Kidney (tissue), 14 donors: Measurements from ENCODE around the gene KLK3. TPM values are rescaled to one million over a fixed set of nuclear protein-coding genes. Genes with fewer than 3 reads are reported as not detected.

Experiments used
- DNase-seq, 5 donors: peaks; one replicate each; pipeline ENCODE4 v3.0.0-alpha.2; 2013 to 2020
- FAIRE-seq: peaks from 2 replicates; lab custom pipeline; 2012; peaks lifted over from hg19 to GRCh38; lab: Jason Lieb, UNC
- H3K27ac ChIP-seq, 2 donors: one replicate each; pipeline ENCODE4 v1.7.0; 2013; ENCODE audit warnings: low read depth in 2 of 2, low read length in 2 of 2, inconsistent platforms in 1 of 2
- H3K27me3 ChIP-seq: one replicate; pipeline ENCODE4 v1.7.1; 2013; ENCODE audit warnings: low read length, inconsistent platforms; ENCODE audit not compliant: control insufficient read depth, insufficient read depth
- H3K36me3 ChIP-seq, 3 donors: one replicate each; pipeline versions ENCODE4 v1.7.0 to v1.7.1; 2013; ENCODE audit warnings: low read length in 3 of 3, control low read depth in 1 of 3, inconsistent platforms in 1 of 3; ENCODE audit not compliant: insufficient read depth in 3 of 3, control insufficient read depth in 2 of 3
- H3K4me1 ChIP-seq, 3 donors: one replicate each; pipeline versions ENCODE4 v1.7.0 to v1.7.1; 2013; ENCODE audit warnings: low read length in 3 of 3, inconsistent platforms in 1 of 3, low read depth in 1 of 3; ENCODE audit not compliant: control insufficient read depth in 2 of 3, insufficient read depth in 2 of 3
- H3K4me3 ChIP-seq, 3 donors: one replicate each; pipeline versions ENCODE4 v1.7.0 to v1.8.1; 2013; ENCODE audit warnings: low read length in 3 of 3, control low read depth in 1 of 3, inconsistent platforms in 1 of 3
- H3K9ac ChIP-seq, 3 donors: one replicate each; pipeline versions ENCODE4 v1.7.0 to v1.7.1; 2013; ENCODE audit warnings: low read length in 3 of 3, control low read depth in 1 of 3, inconsistent platforms in 1 of 3
- H3K9me3 ChIP-seq, 3 donors: one replicate each; pipeline versions ENCODE4 v1.7.0 to v1.7.1; 2013; ENCODE audit warnings: low read length in 3 of 3, control low read depth in 1 of 3, inconsistent platforms in 1 of 3; ENCODE audit not compliant: control insufficient read depth in 2 of 3, insufficient read depth in 1 of 3
- CTCF ChIP-seq: IDR thresholded peaks from 3 replicates; pipeline ENCODE4 v1.5.1; 2012; ENCODE audit warnings: mild to moderate bottlenecking, moderate library complexity, borderline replicate concordance; ENCODE audit not compliant: insufficient read depth; ENCODE audit errors: extremely low read depth
- intact Hi-C: fragments of 100-400 bp; cut with DNase I; formaldehyde crosslinking; loops from one replicate; pipeline ENCODE4 v1.11.1; 2022
- polyA plus RNA-seq: library from polyadenylated mRNA; stranded (reverse); fragments of 350-450 nt; fragmentation: Illumina TruSeq; extraction: RNeasy Lipid Tissue Mini Kit (QIAGEN cat#74804); gene quantifications from one replicate; pipeline ENCODE4 v1.2.3, GENCODE V29; 2014; ENCODE audit warnings: low read depth, low replicate concordance; ENCODE audit not compliant: insufficient read depth
- total RNA-seq: library from RNA; stranded (reverse); fragmentation: NEBNext Ultra II Directional; extraction: Animal tissue kit (Norgen Biotek cat#: 25700); gene quantifications from one replicate; pipeline ENCODE4 v1.2.1, GENCODE V29; 2021
- donor health status: control.
- donor health status: control.
- donor health status: control.
- donor health status: control.
- donor health status: control.
- donor health status: DM: yes; HTN: yes; CAD: no.
- donor health status: Normal renal cell carcinoma (clear cell type).

KLK3 gene
- total and polyA plus RNA-seq, 2 donors from 2014 or later = 1.6 TPM; not detected in 1

GRCh38 chr19:50875795-50876422, 21.2 kb downstream of the KLK3 start:
- DNase-seq = no peak
- no peaks in the 10 kb centered on the region for H3K4me1 ChIP-seq
- no peak for TF ChIP-seq CTCF
- no peak overlapping the region for H3K27ac ChIP-seq
- FAIRE-seq = no peak
- intact Hi-C loops = no loop called here
- no peaks in the 10 kb centered on the region for H3K27me3 ChIP-seq
- no peak overlapping the region for H3K9ac ChIP-seq
- H3K4me3 ChIP-seq = no peak overlapping the region
- H3K9me3 ChIP-seq = no peaks in the 10 kb centered on the region
- H3K36me3 ChIP-seq = no peaks in the 10 kb centered on the region

- FAIRE-seq = no peak
- no peak for DNase-seq
- Histone ChIP-seq H3K9ac (no peak overlapping the region), H3K9me3 (no peaks in the 10 kb centered on the region), H3K27me3 (no peaks in the 10 kb centered on the region), H3K36me3 (no peaks in the 10 kb centered on the region), H3K4me1 (no peaks in the 10 kb centered on the region), H3K27ac (no peak overlapping the region), H3K4me3 (no peak overlapping the region)
- intact Hi-C loops = no loop called here
- TF ChIP-seq CTCF = no peak
Observed at GRCh38 chr19:50876456-50876855, 21.7 kb downstream of the KLK3 start.

- FAIRE-seq = no peak
- H3K27me3 ChIP-seq = no peaks in the 10 kb centered on the region
- H3K4me1 ChIP-seq = no peaks in the 10 kb centered on the region
- H3K27ac ChIP-seq = no peak overlapping the region
- TF ChIP-seq CTCF = no peak
- no peaks in the 10 kb centered on the region for H3K9me3 ChIP-seq
- no peak overlapping the region for H3K9ac ChIP-seq
- H3K36me3 ChIP-seq = no peaks in the 10 kb centered on the region
- intact Hi-C loops = no loop called here
- no peak for DNase-seq
- H3K4me3 ChIP-seq = no peak overlapping the region
Observed at GRCh38 chr19:50877338-50877737, 22.6 kb downstream of the KLK3 start.

GRCh38 chr19:50878851-50879250, 24.1 kb downstream of the KLK3 start:
- no peak for FAIRE-seq
- Histone ChIP-seq H3K4me1 (no peaks in the 10 kb centered on the region), H3K9me3 (no peaks in the 10 kb centered on the region), H3K36me3 (no peaks in the 10 kb centered on the region), H3K9ac (no peak overlapping the region), H3K27ac (no peak overlapping the region), H3K4me3 (no peak overlapping the region), H3K27me3 (no peaks in the 10 kb centered on the region)
- TF ChIP-seq CTCF = no peak
- intact Hi-C loops = no loop called here
- DNase-seq = no peak
